ENCODE measurements around the gene JARID2.
"Not testable (repeated sequence)": the region's sequence is repeated elsewhere in the genome, so short reads cannot be mapped to it uniquely, and the experiment has no call there.

The JARID2 gene

GRCh38 chr6:15265787-15266186, 19.9 kb downstream of the JARID2 start:
- no peak for DNase-seq

GRCh38 chr6:15266423-15266996, 20.6 kb downstream of the JARID2 start:
- DNase-seq, result no peak

- no peak for DNase-seq
Observed at GRCh38 chr6:15267221-15267620, 21.4 kb downstream of the JARID2 start.

- DNase-seq, result no peak
Observed at GRCh38 chr6:15268137-15268908, 22.5 kb downstream of the JARID2 start.

- no peak for DNase-seq
Observed at GRCh38 chr6:15269011-15269410, 23.1 kb downstream of the JARID2 start.

GRCh38 chr6:15269619-15270018, 23.8 kb downstream of the JARID2 start:
- DNase-seq, result no peak

GRCh38 chr6:15270402-15270801, 24.5 kb downstream of the JARID2 start:
- no peak for DNase-seq

GRCh38 chr6:15272562-15272961, 26.7 kb downstream of the JARID2 start:
- DNase-seq, result no peak

GRCh38 chr6:15274692-15275387, 29.0 kb downstream of the JARID2 start:
- no peak for DNase-seq

GRCh38 chr6:15276036-15276985, 30.4 kb downstream of the JARID2 start:
- DNase-seq, result no peak

GRCh38 chr6:15279047-15279661, 33.3 kb downstream of the JARID2 start:
- DNase-seq, result no peak

- DNase-seq, result no peak
Observed at GRCh38 chr6:15280028-15280427, 34.2 kb downstream of the JARID2 start.

- DNase-seq, result no peak
Observed at GRCh38 chr6:15280961-15281360, 35.1 kb downstream of the JARID2 start.

- DNase-seq, result no peak
Observed at GRCh38 chr6:15282334-15282733, 36.5 kb downstream of the JARID2 start.

- DNase-seq, result no peak
Observed at GRCh38 chr6:15283986-15284361, 38.1 kb downstream of the JARID2 start.

GRCh38 chr6:15284743-15285142, 38.9 kb downstream of the JARID2 start:
- no peak for DNase-seq

- DNase-seq, result no peak
Observed at GRCh38 chr6:15285682-15286294, 39.9 kb downstream of the JARID2 start.

GRCh38 chr6:15287670-15288375, 42.0 kb downstream of the JARID2 start:
- DNase-seq, result no peak

- DNase-seq, result no peak
Observed at GRCh38 chr6:15288856-15289255, 43.0 kb downstream of the JARID2 start.

GRCh38 chr6:15289456-15289855, 43.6 kb downstream of the JARID2 start:
- DNase-seq, result not testable (repeated sequence)

GRCh38 chr6:15290067-15290680, 44.3 kb downstream of the JARID2 start:
- DNase-seq, result no peak

All from activated naive CD4-positive, alpha-beta T cell treated with Interleukin-2 at 50 U/mL for 16 hours (primary cell).